Measurements from ENCODE around the gene PSD4. TPM values are rescaled to one million over a fixed set of nuclear protein-coding genes. Genes with fewer than 3 reads are reported as not detected.

PSD4 gene
- total RNA-seq, 1 experiment from 2014 or later: 1.0 TPM

- no peak for DNase-seq
- H3K9me3 Mint-ChIP-seq: no peaks in the 10 kb centered on the region
- peaks cover 0 to 5% of the 10 kb centered on the region in 2 experiments; a peak in 2 of 4 replicates for H3K4me1 Mint-ChIP-seq
- TF ChIP-seq CTCF (conservative IDR thresholded peaks at IDR 0.05): peak; percentile 78
- Histone ChIP-seq H3K14ac (ENCODE audit: insufficient read depth, low read length) (no peak overlapping the region), H3K4me2 (ENCODE audit: insufficient read depth, insufficient read length, low read length) (no peak overlapping the region), H2BK120ac (ENCODE audit: low read depth, low read length, poor library complexity, severe bottlenecking) (no peak overlapping the region), H3K9ac (ENCODE audit: extremely low read depth, insufficient read length, low read length) (no peak overlapping the region), H4K20me1 (ENCODE audit: control insufficient read depth, insufficient read depth, insufficient read length) (no peaks in the 10 kb centered on the region), H2BK5ac (ENCODE audit: insufficient read length, low read length) (no peak overlapping the region), H3K23me2 (ENCODE audit: insufficient read length, low read depth, low read length, poor library complexity, severe bottlenecking) (no peaks in the 10 kb centered on the region), H3T11ph (ENCODE audit: low read length) (no peak overlapping the region), H3K18ac (ENCODE audit: insufficient read length, low read depth, low read length) (no peak overlapping the region), H4K5ac (ENCODE audit: insufficient read length, low read depth, low read length) (no peak overlapping the region), H3K4me1 (ENCODE audit: insufficient read depth, low read length) (no peaks in the 10 kb centered on the region), H4K91ac (ENCODE audit: insufficient read length, low read depth, low read length) (no peak overlapping the region), H2AK5ac (ENCODE audit: insufficient read length, low read length) (no peak overlapping the region), H3K27me3 (ENCODE audit: insufficient read depth, low read length) (no peaks in the 10 kb centered on the region), H3K79me2 (ENCODE audit: insufficient read depth, low read length) (no peaks in the 10 kb centered on the region), H3K56ac (ENCODE audit: insufficient read length, low read depth, low read length) (no peak overlapping the region), H2BK20ac (ENCODE audit: low read depth, low read length, poor library complexity, severe bottlenecking) (no peak overlapping the region), H3K9me3 (ENCODE audit: control insufficient read depth, low read depth, low read length) (no peaks in the 10 kb centered on the region), H4K8ac (replicated peaks; ENCODE audit: insufficient read length, low read depth, low read length) (no peak overlapping the region), H3K27ac (ENCODE audit: insufficient read length, low read depth, low read length) (no peak overlapping the region), H3K79me1 (ENCODE audit: insufficient read depth, low read depth, low read length, poor library complexity, severe bottlenecking) (no peaks in the 10 kb centered on the region), H2AFZ (ENCODE audit: low read length) (no peak overlapping the region), H3K4ac (ENCODE audit: low read depth, low read length) (no peak overlapping the region), H3K23ac (ENCODE audit: insufficient read length, low read depth, low read length) (no peak overlapping the region), H2BK12ac (ENCODE audit: insufficient read length, low read depth, low read length) (no peak overlapping the region), H2BK15ac (ENCODE audit: low read depth, low read length) (no peak overlapping the region)
- H3K27me3 Mint-ChIP-seq (ENCODE audit: low read depth): no peaks in the 10 kb centered on the region; the same call in 1 of the 2 replicates
- H3K36me3 Mint-ChIP-seq (ENCODE audit: insufficient read depth in 1 of 3, low read depth in 3 of 3): no peaks in the 10 kb centered on the region
- H3K4me3 Mint-ChIP-seq: no peak overlapping the region
- no peak overlapping the region for H3K27ac Mint-ChIP-seq
- whole genome bisulfite sequencing (ENCODE audit: extremely low coverage, insufficient read length, low lambda C conversion rate): no CpG with 5 or more reads among the region's 8 CpGs
Observed at GRCh38 chr2:113136828-113137775, 36.7 kb upstream of the PSD4 start.
